ENCODE measurements around the gene UNC5C.

UNC5C gene

GRCh38 chr4:95522682-95523530, 25.9 kb downstream of the UNC5C start:
- DNase-seq (ENCODE audit: low read depth, low spot score) = no peak

- DNase-seq (ENCODE audit: low read depth, low spot score) = no peak
These were observed 31.0 kb downstream of the UNC5C start for GRCh38 chr4:95517576-95518345.

- no peak for DNase-seq (ENCODE audit: low read depth, low spot score)
These were observed 32.2 kb downstream of the UNC5C start for GRCh38 chr4:95516528-95517017.

GRCh38 chr4:95515589-95515988, 33.2 kb downstream of the UNC5C start:
- DNase-seq (ENCODE audit: low read depth, low spot score) = no peak

GRCh38 chr4:95513022-95513421, 35.8 kb downstream of the UNC5C start:
- no peak for DNase-seq (ENCODE audit: low read depth, low spot score)

GRCh38 chr4:95511477-95511876, 37.3 kb downstream of the UNC5C start:
- DNase-seq (ENCODE audit: low read depth, low spot score) = no peak

GRCh38 chr4:95510877-95511276, 37.9 kb downstream of the UNC5C start:
- no peak for DNase-seq (ENCODE audit: low read depth, low spot score)

GRCh38 chr4:95510145-95510544, 38.6 kb downstream of the UNC5C start:
- peak; percentile 51 for DNase-seq (ENCODE audit: low read depth, low spot score)

- DNase-seq (ENCODE audit: low read depth, low spot score) = peak; percentile 35
These were observed 40.4 kb downstream of the UNC5C start for GRCh38 chr4:95508421-95508820.

GRCh38 chr4:95507561-95507960, 41.2 kb downstream of the UNC5C start:
- DNase-seq (ENCODE audit: low read depth, low spot score) = no peak

- DNase-seq (ENCODE audit: low read depth, low spot score) = peak; percentile 24
These were observed 41.6 kb downstream of the UNC5C start for GRCh38 chr4:95507147-95507546.

- DNase-seq (ENCODE audit: low read depth, low spot score) = peak; percentile 69
These were observed 42.5 kb downstream of the UNC5C start for GRCh38 chr4:95506264-95506663.

- DNase-seq (ENCODE audit: low read depth, low spot score) = no peak
These were observed 43.0 kb downstream of the UNC5C start for GRCh38 chr4:95505799-95506198.

- peak; percentile 90 for DNase-seq (ENCODE audit: low read depth, low spot score)
These were observed 43.6 kb downstream of the UNC5C start for GRCh38 chr4:95505151-95505550.

GRCh38 chr4:95504501-95504900, 44.3 kb downstream of the UNC5C start:
- DNase-seq (ENCODE audit: low read depth, low spot score) = peak; percentile 15

- peak; percentile 11 for DNase-seq (ENCODE audit: low read depth, low spot score)
These were observed 48.4 kb downstream of the UNC5C start for GRCh38 chr4:95500361-95500760.

GRCh38 chr4:95499291-95499696, 49.5 kb downstream of the UNC5C start:
- DNase-seq (ENCODE audit: low read depth, low spot score) = no peak

GRCh38 chr4:95494186-95494585, 54.6 kb downstream of the UNC5C start:
- no peak for DNase-seq (ENCODE audit: low read depth, low spot score)

- DNase-seq (ENCODE audit: low read depth, low spot score) = no peak
These were observed 70.1 kb downstream of the UNC5C start for GRCh38 chr4:95478679-95479078.

GRCh38 chr4:95476121-95476520, 72.7 kb downstream of the UNC5C start:
- no peak for DNase-seq (ENCODE audit: low read depth, low spot score)

GRCh38 chr4:95472534-95472933, 76.2 kb downstream of the UNC5C start:
- DNase-seq (ENCODE audit: low read depth, low spot score) = peak; percentile 4

- DNase-seq (ENCODE audit: low read depth, low spot score) = no peak
These were observed 78.2 kb downstream of the UNC5C start for GRCh38 chr4:95470622-95471021.

- no peak for DNase-seq (ENCODE audit: low read depth, low spot score)
These were observed 79.2 kb downstream of the UNC5C start for GRCh38 chr4:95469617-95470016.

Data from astrocyte of the hippocampus (primary cell).